Activated CD4-positive, alpha-beta T cell treated with anti-CD3 and anti-CD28 coated beads for 1 hour (primary cell): ENCODE data around the gene DOCK6.
A peak's percentile ranks its signal among the peaks of the same experiment; 100 is the strongest.

Source experiments
- DNase-seq: peaks from one replicate; pipeline ENCODE4 v3.0.0-alpha.2; 2020

DOCK6 gene

GRCh38 chr19:11261971-11262839 is at the start of gene DOCK6:
DOCK6 (minus strand) TSS chr19:11262524; CDS start chr19:11262440, 84 bp downstream.
- no peak for DNase-seq

GRCh38 chr19:11306337-11306736 is 44.0 kb upstream of the DOCK6 start:
- DNase-seq = no peak

- DNase-seq = no peak
Observed at GRCh38 chr19:11304936-11305335, 42.6 kb upstream of the DOCK6 start.

GRCh38 chr19:11300811-11301120 is 38.4 kb upstream of the DOCK6 start:
- no peak for DNase-seq

- no peak for DNase-seq
Observed at GRCh38 chr19:11299946-11300810, 37.9 kb upstream of the DOCK6 start.

- no peak for DNase-seq
Observed at GRCh38 chr19:11296264-11296663, 33.9 kb upstream of the DOCK6 start.

- no peak for DNase-seq
Observed at GRCh38 chr19:11295665-11296245, 33.4 kb upstream of the DOCK6 start, which contains the start of gene TSPAN16. TSPAN16 (plus strand) TSS chr19:11296160; CDS start chr19:11296298, 138 bp downstream.

- DNase-seq = no peak
Observed at GRCh38 chr19:11295180-11295579, 32.9 kb upstream of the DOCK6 start.

GRCh38 chr19:11293433-11294389 is 31.4 kb upstream of the DOCK6 start:
- peak; percentile 69 for DNase-seq

GRCh38 chr19:11291991-11292390 is 29.7 kb upstream of the DOCK6 start:
- no peak for DNase-seq

GRCh38 chr19:11291415-11291814 is 29.1 kb upstream of the DOCK6 start:
- DNase-seq = no peak

- DNase-seq = no peak
Observed at GRCh38 chr19:11290256-11290655, 27.9 kb upstream of the DOCK6 start.

- no peak for DNase-seq
Observed at GRCh38 chr19:11288349-11288748, 26.0 kb upstream of the DOCK6 start.

GRCh38 chr19:11286312-11286974 is 24.1 kb upstream of the DOCK6 start:
- no peak for DNase-seq

GRCh38 chr19:11284515-11284914 is 22.2 kb upstream of the DOCK6 start:
- no peak for DNase-seq

- no peak for DNase-seq
Observed at GRCh38 chr19:11281356-11282049, 19.2 kb upstream of the DOCK6 start.

- no peak for DNase-seq
Observed at GRCh38 chr19:11279505-11280236, 17.3 kb upstream of the DOCK6 start.

- DNase-seq = no peak
Observed at GRCh38 chr19:11278670-11279069, 16.3 kb upstream of the DOCK6 start.

GRCh38 chr19:11274533-11275086 is 12.3 kb upstream of the DOCK6 start:
- DNase-seq = no peak

- DNase-seq = no peak
Observed at GRCh38 chr19:11273989-11274388, 11.7 kb upstream of the DOCK6 start.
